ENCODE results near the gene MAP4K2. TPM values are rescaled to one million over a fixed set of nuclear protein-coding genes. Genes with fewer than 3 reads are reported as not detected.
A peak's percentile ranks its signal among the peaks of the same experiment; 100 is the strongest.

The MAP4K2 gene
- polyA plus RNA-seq, 4 donors, result 9.2 to 13.6 (median 9.9) TPM

DNA sequence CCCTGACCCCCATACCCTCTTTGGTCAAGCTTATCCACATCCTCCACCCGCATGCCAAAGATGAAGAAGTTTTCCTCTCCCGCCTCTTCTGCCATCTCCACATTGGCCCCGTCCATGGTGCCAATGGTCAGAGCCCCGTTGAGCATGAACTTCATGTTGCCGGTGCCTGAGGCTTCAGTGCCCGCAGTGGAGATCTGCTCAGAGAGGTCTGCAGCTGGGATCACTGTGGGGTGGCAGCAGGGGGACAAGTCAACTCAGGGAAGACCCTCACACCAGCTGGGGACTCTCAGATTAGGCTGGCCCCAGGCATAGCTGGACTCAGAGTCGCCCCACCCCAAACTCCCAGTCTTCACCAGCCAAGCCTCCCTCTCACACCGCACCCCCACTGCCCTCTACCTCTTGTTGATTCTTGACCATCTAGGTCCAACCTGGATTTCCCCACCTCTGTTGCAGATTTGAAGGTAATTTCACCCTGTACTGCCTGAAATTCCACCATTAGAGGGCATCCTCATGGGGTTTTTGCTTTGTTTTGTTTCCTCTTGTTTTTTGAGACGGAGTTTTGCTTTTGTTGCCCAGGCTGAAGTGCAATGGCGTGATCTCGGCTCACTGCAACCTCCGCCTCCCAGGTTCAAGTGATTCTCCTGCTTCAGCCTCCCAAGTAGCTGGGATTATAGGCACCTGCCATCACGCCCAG is 52.5 kb downstream of the MAP4K2 start:
- peaks cover 0 to 5% (median 0%) of the 10 kb centered on the region in 3 donors for H3K4me1 ChIP-seq (ENCODE audit: control insufficient read depth in 3 of 3, insufficient read depth in 2 of 3, low read depth in 1 of 3, low read length in 2 of 3)
- WGBS, 3 donors, result 90 to 93% (median 92%) methylated on average over 13 of the region's 13 CpGs
- H3K4me3 ChIP-seq (ENCODE audit: low read depth in 1 of 3, low read length in 3 of 3), result no peak overlapping the region
- FAIRE-seq, result no peak
- no peak for DNase-seq
- H3K36me3 ChIP-seq (ENCODE audit: control insufficient read depth in 3 of 3, insufficient read depth in 2 of 3, low read depth in 1 of 3, low read length in 3 of 3), result peaks cover 0 to 4% (median 0%) of the 10 kb centered on the region in 3 donors
- no peaks in the 10 kb centered on the region for H3K9me3 ChIP-seq (ENCODE audit: control insufficient read depth in 2 of 2, insufficient read depth in 1 of 2, low read depth in 1 of 2, low read length in 1 of 2)
- no peak overlapping the region for H3K27ac ChIP-seq (ENCODE audit: low read depth in 1 of 3, low read length in 2 of 3)
- peaks cover 0 to 24% (median 0%) of the 10 kb centered on the region in 3 donors for H3K27me3 ChIP-seq (ENCODE audit: control insufficient read depth in 3 of 3, insufficient read depth in 3 of 3, low read length in 3 of 3)

DNA sequence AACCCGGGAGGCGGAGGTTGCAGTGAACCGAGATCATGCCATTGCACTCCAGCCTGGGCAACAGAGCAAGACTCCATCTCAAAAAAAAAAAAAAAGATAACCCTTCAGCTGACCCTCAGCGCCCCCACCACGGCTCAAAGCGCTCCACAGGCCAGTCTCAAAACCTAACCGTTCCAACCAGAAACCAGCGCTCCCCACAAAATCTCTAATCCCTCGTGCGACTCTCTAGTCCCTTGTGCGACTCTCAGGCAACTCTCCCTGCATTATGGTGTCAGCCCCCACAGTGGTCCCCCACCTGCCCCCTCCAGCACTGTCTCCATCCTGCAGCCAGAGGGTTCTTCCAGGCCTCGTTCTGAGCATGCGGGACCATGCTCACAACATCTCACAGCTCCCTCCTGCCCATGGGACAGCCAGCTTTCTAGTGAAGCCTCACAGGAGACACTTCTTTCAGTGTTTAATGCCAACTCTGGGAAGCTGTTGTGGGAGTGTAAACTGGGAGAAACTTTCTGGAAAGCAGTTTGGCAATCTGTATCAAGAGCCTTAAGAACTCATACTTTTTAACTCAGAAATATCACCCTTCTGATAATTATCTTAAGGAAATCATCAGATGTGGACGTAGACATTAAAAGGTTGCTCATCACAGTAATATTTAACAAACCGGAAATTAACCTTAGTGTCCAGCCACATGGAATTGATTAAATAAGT is 54.9 kb downstream of the MAP4K2 start:
- Histone ChIP-seq H3K9me3 (ENCODE audit: control insufficient read depth in 2 of 2, insufficient read depth in 1 of 2, low read depth in 1 of 2, low read length in 1 of 2) (no peaks in the 10 kb centered on the region), H3K4me1 (ENCODE audit: control insufficient read depth in 3 of 3, insufficient read depth in 2 of 3, low read depth in 1 of 3, low read length in 2 of 3) (peaks cover 0 to 19% (median 0%) of the 10 kb centered on the region in 3 donors), H3K36me3 (ENCODE audit: control insufficient read depth in 3 of 3, insufficient read depth in 2 of 3, low read depth in 1 of 3, low read length in 3 of 3) (peaks cover 0 to 4% (median 0%) of the 10 kb centered on the region in 3 donors), H3K4me3 (ENCODE audit: low read depth in 1 of 3, low read length in 3 of 3) (no peak overlapping the region), H3K27ac (ENCODE audit: low read depth in 1 of 3, low read length in 2 of 3) (no peak overlapping the region), H3K27me3 (ENCODE audit: control insufficient read depth in 3 of 3, insufficient read depth in 3 of 3, low read length in 3 of 3) (peaks cover 0 to 44% (median 0%) of the 10 kb centered on the region in 3 donors)
- WGBS, 3 donors, result 85 to 91% (median 90%) methylated on average over 15 of the region's 15 CpGs
- no peak for DNase-seq
- FAIRE-seq, result no peak

GRCh38 chr11:64746486-64746885 is 56.5 kb downstream of the MAP4K2 start:
- Histone ChIP-seq H3K27me3 (ENCODE audit: control insufficient read depth in 3 of 3, insufficient read depth in 3 of 3, low read length in 3 of 3) (peaks cover 0 to 59% (median 0%) of the 10 kb centered on the region in 3 donors), H3K9me3 (ENCODE audit: control insufficient read depth in 2 of 2, insufficient read depth in 1 of 2, low read depth in 1 of 2, low read length in 1 of 2) (no peaks in the 10 kb centered on the region), H3K36me3 (ENCODE audit: control insufficient read depth in 3 of 3, insufficient read depth in 2 of 3, low read depth in 1 of 3, low read length in 3 of 3) (peaks cover 0 to 2% (median 0%) of the 10 kb centered on the region in 3 donors), H3K4me3 (ENCODE audit: low read depth in 1 of 3, low read length in 3 of 3) (no peak overlapping the region), H3K27ac (ENCODE audit: low read depth in 1 of 3, low read length in 2 of 3) (peak overlapping the region in 1 of 3 donors; percentile 91), H3K4me1 (ENCODE audit: control insufficient read depth in 3 of 3, insufficient read depth in 2 of 3, low read depth in 1 of 3, low read length in 2 of 3) (peaks cover 0 to 33% (median 0%) of the 10 kb centered on the region in 3 donors)
- 74 to 77% (median 77%) methylated on average over 10 of the region's 10 CpGs for WGBS, 3 donors
- no peak for DNase-seq
- FAIRE-seq, result no peak

- peak overlapping the region; percentile 32 to 74 (median 64) for H3K4me3 ChIP-seq (ENCODE audit: low read depth in 1 of 3, low read length in 3 of 3)
- no peaks in the 10 kb centered on the region for H3K36me3 ChIP-seq (ENCODE audit: control insufficient read depth in 3 of 3, insufficient read depth in 2 of 3, low read depth in 1 of 3, low read length in 3 of 3)
- H3K27ac ChIP-seq (ENCODE audit: low read depth in 1 of 3, low read length in 2 of 3), result peak overlapping the region; percentile 56 to 91 (median 58)
- WGBS, 3 donors, result 1 to 3% (median 2%) methylated on average over 49 to 52 of the region's 52 CpGs
- no peaks in the 10 kb centered on the region for H3K9me3 ChIP-seq (ENCODE audit: control insufficient read depth in 2 of 2, insufficient read depth in 1 of 2, low read depth in 1 of 2, low read length in 1 of 2)
- FAIRE-seq (no peak), DNase-seq (peak; percentile 45 to 47)
- peaks cover 0 to 34% (median 0%) of the 10 kb centered on the region in 3 donors for H3K4me1 ChIP-seq (ENCODE audit: control insufficient read depth in 3 of 3, insufficient read depth in 2 of 3, low read depth in 1 of 3, low read length in 2 of 3)
- H3K27me3 ChIP-seq (ENCODE audit: control insufficient read depth in 3 of 3, insufficient read depth in 3 of 3, low read length in 3 of 3), result peaks cover 0 to 67% (median 0%) of the 10 kb centered on the region in 3 donors
These were observed 57.3 kb downstream of the MAP4K2 start for GRCh38 chr11:64745521-64746328.

DNA sequence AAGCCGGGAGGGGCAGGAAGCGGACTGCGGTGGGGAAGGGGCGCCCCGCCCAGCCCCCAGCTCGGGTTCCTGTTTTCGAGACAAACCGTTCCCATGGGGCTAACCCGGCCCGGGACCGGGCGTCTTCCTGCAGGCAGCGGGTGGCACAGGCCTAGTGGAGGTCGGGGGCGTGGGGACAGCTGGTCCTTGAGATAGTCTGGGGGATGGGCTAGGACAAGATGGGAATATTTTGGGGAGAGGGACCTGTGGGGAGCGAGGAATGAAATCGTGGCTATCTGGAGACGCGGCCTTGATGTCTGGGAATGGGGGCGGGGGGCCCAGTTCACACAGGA is 57.9 kb downstream of the MAP4K2 start:
- FAIRE-seq (no peak), DNase-seq (peak; percentile 36 to 61)
- peak overlapping the region; percentile 56 to 91 (median 58) for H3K27ac ChIP-seq (ENCODE audit: low read depth in 1 of 3, low read length in 2 of 3)
- peak overlapping the region; percentile 32 to 74 (median 64) for H3K4me3 ChIP-seq (ENCODE audit: low read depth in 1 of 3, low read length in 3 of 3)
- no peaks in the 10 kb centered on the region for H3K36me3 ChIP-seq (ENCODE audit: control insufficient read depth in 3 of 3, insufficient read depth in 2 of 3, low read depth in 1 of 3, low read length in 3 of 3)
- no peaks in the 10 kb centered on the region for H3K9me3 ChIP-seq (ENCODE audit: control insufficient read depth in 2 of 2, insufficient read depth in 1 of 2, low read depth in 1 of 2, low read length in 1 of 2)
- peaks cover 0 to 34% (median 0%) of the 10 kb centered on the region in 3 donors for H3K4me1 ChIP-seq (ENCODE audit: control insufficient read depth in 3 of 3, insufficient read depth in 2 of 3, low read depth in 1 of 3, low read length in 2 of 3)
- H3K27me3 ChIP-seq (ENCODE audit: control insufficient read depth in 3 of 3, insufficient read depth in 3 of 3, low read length in 3 of 3), result peaks cover 0 to 72% (median 0%) of the 10 kb centered on the region in 3 donors
- WGBS, 3 donors, result 1 to 2% (median 2%) methylated on average over 15 to 20 of the region's 20 CpGs

DNA sequence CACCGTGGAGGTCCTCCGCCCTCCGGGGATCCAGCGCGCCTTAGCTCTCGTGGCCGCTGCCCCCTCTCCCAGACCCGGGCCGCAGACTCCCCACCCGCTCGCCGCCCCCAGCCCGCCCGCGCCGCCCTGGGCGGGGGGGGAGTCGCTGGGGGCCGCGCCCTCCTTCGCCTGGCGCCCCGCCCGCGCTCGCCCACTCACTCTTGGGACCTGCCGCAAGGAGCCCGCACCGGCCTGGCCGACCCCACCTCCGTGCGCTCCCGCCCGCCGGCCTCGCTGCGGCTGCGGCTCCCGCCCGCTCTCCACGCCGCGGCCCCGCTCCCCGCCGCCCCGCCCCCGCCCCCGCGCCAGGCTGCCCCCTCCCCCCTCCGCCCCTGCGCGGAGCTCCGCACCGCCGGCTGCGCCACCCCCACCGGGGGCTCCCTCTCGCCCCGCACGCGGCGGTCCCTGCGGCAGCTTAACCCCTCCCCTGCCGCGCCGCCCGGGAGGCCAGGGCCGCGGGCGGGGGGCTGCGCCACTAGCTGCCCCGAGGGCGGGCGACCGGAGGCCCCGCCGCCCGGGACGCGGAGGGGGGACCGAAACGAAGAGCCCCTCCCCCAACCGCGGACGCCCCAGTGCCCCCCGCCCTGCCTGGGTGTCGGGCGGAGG is 58.3 kb downstream of the MAP4K2 start:
- no peak for FAIRE-seq
- peaks cover 0 to 34% (median 0%) of the 10 kb centered on the region in 3 donors for H3K4me1 ChIP-seq (ENCODE audit: control insufficient read depth in 3 of 3, insufficient read depth in 2 of 3, low read depth in 1 of 3, low read length in 2 of 3)
- no peaks in the 10 kb centered on the region for H3K36me3 ChIP-seq (ENCODE audit: control insufficient read depth in 3 of 3, insufficient read depth in 2 of 3, low read depth in 1 of 3, low read length in 3 of 3)
- 0 to 1% (median 1%) methylated on average over 31 to 88 of the region's 89 CpGs for WGBS, 3 donors
- H3K4me3 ChIP-seq (ENCODE audit: low read depth in 1 of 3, low read length in 3 of 3), result peak overlapping the region; percentile 32 to 74 (median 64)
- no peaks in the 10 kb centered on the region for H3K9me3 ChIP-seq (ENCODE audit: control insufficient read depth in 2 of 2, insufficient read depth in 1 of 2, low read depth in 1 of 2, low read length in 1 of 2)
- no peak for DNase-seq
- H3K27me3 ChIP-seq (ENCODE audit: control insufficient read depth in 3 of 3, insufficient read depth in 3 of 3, low read length in 3 of 3), result peaks cover 0 to 77% (median 0%) of the 10 kb centered on the region in 3 donors
- peak overlapping the region in 1 of 3 donors; percentile 91 for H3K27ac ChIP-seq (ENCODE audit: low read depth in 1 of 3, low read length in 2 of 3)

DNA sequence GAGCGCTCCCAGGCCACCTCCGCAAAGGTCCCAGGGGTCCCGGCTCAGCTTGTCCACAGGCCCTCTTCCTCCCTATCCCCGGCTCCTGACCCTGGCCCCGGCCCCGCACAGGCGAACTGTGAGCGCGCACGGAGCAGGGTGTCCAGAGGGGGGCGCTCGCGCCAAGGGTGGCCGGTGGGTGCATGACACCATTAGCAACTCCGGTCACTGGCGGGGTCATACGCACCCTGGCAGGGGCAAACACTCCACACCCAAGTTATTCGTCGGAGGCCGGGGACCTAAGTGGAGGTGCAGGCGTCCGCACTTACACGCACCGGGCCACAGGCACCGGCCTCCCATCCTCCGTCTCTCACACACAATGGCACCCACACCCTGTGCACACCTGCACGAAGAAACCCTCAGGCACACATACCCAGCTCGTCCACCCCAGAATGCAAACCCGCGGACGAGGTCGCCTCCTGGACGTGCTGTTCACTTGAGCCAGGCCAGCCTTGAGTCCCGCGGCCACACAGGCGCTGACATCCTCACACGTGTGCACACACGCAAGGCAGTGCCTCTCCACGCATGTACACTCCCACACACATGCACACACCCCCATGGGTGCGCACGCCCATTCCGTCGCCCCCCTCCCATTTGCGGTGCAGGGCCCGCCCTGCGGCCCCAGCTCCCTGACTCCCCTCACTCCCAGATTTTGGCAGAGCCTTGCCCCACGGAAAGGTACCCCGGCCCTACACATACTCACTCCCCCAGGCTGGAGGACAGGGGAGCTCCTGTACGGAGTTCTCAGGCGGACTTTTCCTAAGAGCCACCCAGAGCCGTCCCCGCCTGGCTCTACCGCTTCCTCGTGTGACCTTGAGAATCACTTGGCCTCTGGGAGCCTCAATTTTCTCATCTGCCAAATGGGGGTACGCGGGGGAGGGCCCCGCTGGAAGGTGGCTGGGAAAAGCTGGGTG is 59.1 kb downstream of the MAP4K2 start, which contains the start of gene RASGRP2:
Gene RASGRP2, minus strand, starts transcription at position 552 of the 953 bp plus-strand sequence. CDS start 1,276 bp downstream, outside the sequence.
- H3K27me3 ChIP-seq (ENCODE audit: control insufficient read depth in 3 of 3, insufficient read depth in 3 of 3, low read length in 3 of 3), result peaks cover 0 to 83% (median 0%) of the 10 kb centered on the region in 3 donors
- no peak for FAIRE-seq

More for the DNA sequence above, 59.1 kb downstream of the MAP4K2 start, which contains the start of gene RASGRP2:
- peak within 1 kb of the TSS; percentile 32 to 74 (median 64) for H3K4me3 ChIP-seq (ENCODE audit: low read depth in 1 of 3, low read length in 3 of 3)
- H3K27ac ChIP-seq (ENCODE audit: low read depth in 1 of 3, low read length in 2 of 3), result peak within 1 kb of the TSS in 1 of 3 donors; percentile 91
- peaks cover 0 to 3% (median 0%) of the 10 kb centered on the region in 3 donors for H3K36me3 ChIP-seq (ENCODE audit: control insufficient read depth in 3 of 3, insufficient read depth in 2 of 3, low read depth in 1 of 3, low read length in 3 of 3)
- peaks cover 0 to 34% (median 0%) of the 10 kb centered on the region in 3 donors for H3K4me1 ChIP-seq (ENCODE audit: control insufficient read depth in 3 of 3, insufficient read depth in 2 of 3, low read depth in 1 of 3, low read length in 2 of 3)
- DNase-seq, result peak; percentile 35 to 57
- WGBS, 3 donors, result 1 to 2% (median 1%) methylated on average over 52 to 57 of the region's 57 CpGs
- H3K9me3 ChIP-seq (ENCODE audit: control insufficient read depth in 2 of 2, insufficient read depth in 1 of 2, low read depth in 1 of 2, low read length in 1 of 2), result no peaks in the 10 kb centered on the region

All from small intestine (tissue), 7 donors.